Mammary epithelial cell (primary cell): ENCODE measurements around the gene CHMP6.

Experiments
- EZH2 ChIP-seq: IDR thresholded peaks from 2 replicates; pipeline ENCODE4 v1.6.1; 2012; ENCODE audit warnings: low read length, inconsistent platforms, borderline replicate concordance
- TF ChIP-seq, protein P1 (sequence below), 2 donors: IDR thresholded peaks in 1 of 2; conservative IDR thresholded peaks in 1 of 2; 2 replicates each; pipeline ENCODE4 v1.5.1; 2011 to 2012; ENCODE audit warnings: inconsistent platforms in 2 of 2, low read length in 2 of 2, mild to moderate bottlenecking in 2 of 2, control low read depth in 1 of 2, low read depth in 1 of 2; ENCODE audit not compliant: insufficient read depth in 1 of 2; ENCODE audit errors: extremely low read depth in 1 of 2

DNA sequence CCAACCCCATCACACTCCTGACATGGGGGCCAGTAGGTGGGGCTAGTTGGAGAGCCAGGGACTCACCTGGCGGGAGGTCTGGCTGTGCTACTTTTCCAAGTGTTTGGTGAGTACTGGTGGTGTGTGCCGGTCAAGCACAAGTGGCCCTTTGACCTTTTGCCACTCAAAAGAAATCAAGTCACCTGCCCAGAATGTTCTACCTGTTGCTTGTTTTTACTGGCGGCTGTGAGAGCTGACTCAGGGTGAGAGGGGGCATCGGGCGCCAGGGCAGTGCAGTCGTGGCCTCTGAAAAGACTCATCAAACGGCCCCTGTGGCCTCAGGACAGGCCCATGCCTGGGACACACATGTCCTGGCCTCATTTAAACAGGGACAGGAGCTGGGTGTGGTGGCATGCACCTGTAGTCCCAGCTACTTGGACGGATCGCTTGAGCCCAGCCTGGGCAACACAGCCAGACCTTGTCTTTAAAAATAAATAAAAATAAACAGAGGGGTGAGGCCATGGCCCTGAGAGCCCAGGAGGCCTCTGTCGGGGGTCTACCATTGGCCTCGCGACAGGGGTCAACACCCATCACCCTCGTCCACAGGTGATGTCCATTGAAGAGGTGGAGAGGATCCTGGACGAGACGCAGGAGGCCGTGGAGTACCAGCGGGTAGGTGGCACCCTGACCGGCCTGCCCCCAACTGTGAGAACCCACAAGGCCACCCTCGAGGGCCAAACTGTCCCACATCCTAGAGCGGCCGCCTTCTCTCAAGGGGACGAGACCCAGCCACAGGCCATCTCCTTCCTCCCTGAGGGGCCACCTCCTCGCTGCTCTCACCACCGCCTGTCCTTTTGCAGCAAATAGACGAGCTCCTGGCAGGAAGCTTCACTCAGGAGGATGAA lies 5.0 kb downstream of the CHMP6 start:
- TF ChIP-seq, protein P1, sequence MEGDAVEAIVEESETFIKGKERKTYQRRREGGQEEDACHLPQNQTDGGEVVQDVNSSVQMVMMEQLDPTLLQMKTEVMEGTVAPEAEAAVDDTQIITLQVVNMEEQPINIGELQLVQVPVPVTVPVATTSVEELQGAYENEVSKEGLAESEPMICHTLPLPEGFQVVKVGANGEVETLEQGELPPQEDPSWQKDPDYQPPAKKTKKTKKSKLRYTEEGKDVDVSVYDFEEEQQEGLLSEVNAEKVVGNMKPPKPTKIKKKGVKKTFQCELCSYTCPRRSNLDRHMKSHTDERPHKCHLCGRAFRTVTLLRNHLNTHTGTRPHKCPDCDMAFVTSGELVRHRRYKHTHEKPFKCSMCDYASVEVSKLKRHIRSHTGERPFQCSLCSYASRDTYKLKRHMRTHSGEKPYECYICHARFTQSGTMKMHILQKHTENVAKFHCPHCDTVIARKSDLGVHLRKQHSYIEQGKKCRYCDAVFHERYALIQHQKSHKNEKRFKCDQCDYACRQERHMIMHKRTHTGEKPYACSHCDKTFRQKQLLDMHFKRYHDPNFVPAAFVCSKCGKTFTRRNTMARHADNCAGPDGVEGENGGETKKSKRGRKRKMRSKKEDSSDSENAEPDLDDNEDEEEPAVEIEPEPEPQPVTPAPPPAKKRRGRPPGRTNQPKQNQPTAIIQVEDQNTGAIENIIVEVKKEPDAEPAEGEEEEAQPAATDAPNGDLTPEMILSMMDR (conservative IDR thresholded peaks at IDR 0.05 in 1 of 2, IDR thresholded peaks at IDR 0.05 in 1 of 2; ENCODE audit: extremely low read depth in 1 of 2, insufficient read depth in 1 of 2, low read depth in 1 of 2, low read length in 2 of 2) = no peak
- TF ChIP-seq EZH2 = no peak
